ENCODE measurements around the gene C19orf12.
A peak's percentile ranks its signal among the peaks of the same experiment; 100 is the strongest.
"Not testable (repeated sequence)": the region's sequence is repeated elsewhere in the genome, so short reads cannot be mapped to it uniquely, and the experiment has no call there.

C19orf12 gene

GRCh38 chr19:29677001-29677817 is 37.9 kb downstream of the C19orf12 start:
- DNase-seq = no peak

GRCh38 chr19:29676586-29676985 is 38.5 kb downstream of the C19orf12 start:
- peak in 3 of 58 donors; percentile 18 to 26 (median 19) for DNase-seq

DNA sequence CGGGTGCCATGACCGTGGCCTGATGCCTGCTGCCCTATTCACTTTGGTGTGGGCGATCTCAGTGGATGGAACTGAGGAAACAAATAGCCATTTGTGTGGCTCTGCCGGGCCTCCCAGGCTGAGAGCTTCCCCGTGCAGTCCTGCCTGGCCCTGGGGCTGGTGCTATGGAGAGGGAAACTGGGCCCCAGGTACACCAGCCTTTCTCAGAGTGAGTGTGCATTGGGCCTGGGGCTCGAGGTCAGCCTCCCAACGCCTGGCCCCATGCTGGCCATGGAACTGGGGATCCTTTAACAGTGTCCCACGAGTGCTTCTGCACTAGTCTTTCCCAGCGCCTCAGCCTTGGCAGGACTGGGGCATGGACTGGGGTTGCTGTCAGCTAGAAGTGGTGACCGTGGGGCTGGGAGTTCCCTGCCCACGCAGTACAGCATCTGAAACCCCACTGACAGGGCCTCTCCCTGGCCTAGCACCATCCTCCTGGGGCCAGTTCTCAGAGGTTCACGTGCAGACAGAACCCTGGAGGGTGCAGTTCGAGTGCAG is 39.3 kb downstream of the C19orf12 start:
- peak in 44 of 58 donors; percentile 23 to 85 (median 62) for DNase-seq

DNA sequence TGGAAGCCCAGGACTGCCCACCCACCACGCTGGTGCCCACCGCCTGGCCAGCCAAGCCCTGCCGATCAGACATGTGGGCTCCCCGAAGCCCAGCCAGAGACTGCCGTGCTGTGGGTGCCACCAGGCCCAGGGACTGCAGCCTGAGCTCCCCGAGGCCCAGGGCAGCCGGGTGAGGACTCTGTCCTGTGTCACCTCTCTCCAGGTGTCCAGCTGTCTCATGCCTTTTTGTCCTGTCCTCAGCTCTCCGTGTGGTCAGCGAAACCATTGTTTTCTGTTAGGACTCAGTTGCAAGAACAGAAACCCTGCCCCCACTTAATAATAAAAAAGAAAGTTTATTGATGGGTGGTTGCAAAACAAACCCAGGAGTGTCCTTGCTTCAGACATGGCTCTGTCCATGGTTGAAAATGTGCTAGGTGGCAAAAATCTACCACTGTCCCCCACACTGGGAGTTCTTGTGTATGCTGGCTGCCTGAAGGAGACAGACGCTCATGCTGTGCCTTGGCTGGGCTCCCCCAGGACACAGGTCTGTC is 39.9 kb downstream of the C19orf12 start:
- DNase-seq = peak in 1 of 58 donors; percentile 18

GRCh38 chr19:29674374-29675119 is 40.5 kb downstream of the C19orf12 start:
- DNase-seq = no peak

DNA sequence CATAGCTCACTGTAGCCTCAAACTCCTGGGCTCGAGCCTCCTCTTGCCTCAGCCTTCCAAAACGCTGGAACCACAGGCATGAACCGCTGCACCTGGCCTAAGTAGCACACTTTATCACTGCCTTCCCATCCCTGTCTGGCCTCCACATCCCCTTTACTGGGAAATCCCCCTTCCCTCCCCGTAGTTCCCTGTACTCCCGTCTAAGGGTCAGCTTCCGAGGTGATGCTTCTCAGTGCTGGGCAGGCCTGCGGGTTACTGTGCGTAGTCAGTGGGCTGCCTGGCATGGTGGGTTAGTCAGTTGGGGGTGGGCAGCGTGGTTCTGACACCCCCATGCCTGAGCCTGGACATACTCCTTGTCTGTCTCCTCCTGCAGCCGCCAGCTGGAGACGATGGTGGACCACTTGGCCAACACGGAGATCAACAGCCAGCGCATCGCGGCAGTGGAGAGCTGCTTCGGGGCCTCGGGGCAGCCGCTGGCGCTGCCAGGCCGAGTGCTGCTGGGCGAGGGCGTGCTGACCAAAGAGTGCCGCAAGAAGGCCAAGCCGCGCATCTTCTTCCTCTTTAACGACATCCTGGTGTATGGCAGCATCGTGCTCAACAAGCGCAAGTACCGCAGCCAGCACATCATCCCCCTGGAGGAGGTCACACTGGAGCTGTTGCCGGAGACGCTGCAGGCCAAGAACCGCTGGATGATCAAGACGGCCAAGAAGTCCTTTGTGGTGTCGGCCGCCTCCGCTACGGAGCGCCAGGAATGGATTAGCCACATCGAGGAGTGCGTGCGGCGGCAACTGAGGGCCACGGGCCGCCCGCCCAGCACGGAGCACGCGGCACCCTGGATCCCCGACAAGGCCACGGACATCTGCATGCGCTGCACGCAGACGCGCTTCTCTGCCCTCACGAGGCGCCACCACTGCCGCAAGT is 41.4 kb downstream of the C19orf12 start:
- no peak for DNase-seq

- no peak for DNase-seq
These were observed 42.1 kb downstream of the C19orf12 start for GRCh38 chr19:29672933-29673336.

GRCh38 chr19:29672319-29672932 is 42.6 kb downstream of the C19orf12 start:
- no peak for DNase-seq

DNA sequence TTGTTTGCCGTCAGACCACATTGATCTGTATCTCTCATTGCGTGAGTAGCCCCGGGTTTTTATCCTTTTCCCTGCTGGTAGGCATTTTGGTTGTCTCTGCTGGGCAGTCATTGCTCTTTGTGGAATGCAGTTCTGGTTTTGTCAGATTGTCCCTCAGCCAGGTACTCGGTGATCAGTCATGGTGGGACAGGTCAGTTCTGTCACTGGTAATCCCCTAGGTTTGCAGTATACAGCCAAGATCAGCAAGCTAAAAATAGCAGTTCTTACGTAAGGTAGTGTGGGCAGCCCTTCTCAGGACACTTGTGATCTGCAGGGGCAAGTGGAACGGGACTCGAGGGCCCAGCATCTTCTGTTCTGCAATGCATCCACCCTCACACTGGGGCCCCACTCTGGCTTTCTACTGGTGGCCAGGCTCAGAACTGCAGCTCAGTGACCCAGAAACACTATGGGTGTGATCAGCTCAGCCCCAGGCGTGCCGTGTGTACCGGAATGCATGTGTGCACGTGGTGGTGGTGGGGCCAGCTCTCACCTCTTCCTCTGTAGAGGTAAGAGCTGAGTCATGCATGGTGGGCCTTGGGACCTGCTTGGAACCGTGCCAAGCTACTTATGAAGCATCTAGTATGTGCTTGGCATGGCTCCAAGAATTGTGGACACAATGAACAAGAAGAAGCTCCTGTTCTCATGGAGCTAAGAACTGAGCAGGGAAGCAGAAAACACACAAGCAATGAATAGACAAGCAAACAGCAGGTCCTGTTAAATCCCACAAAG is 43.5 kb downstream of the C19orf12 start:
- DNase-seq = peak in 1 of 58 donors; percentile 53

DNA sequence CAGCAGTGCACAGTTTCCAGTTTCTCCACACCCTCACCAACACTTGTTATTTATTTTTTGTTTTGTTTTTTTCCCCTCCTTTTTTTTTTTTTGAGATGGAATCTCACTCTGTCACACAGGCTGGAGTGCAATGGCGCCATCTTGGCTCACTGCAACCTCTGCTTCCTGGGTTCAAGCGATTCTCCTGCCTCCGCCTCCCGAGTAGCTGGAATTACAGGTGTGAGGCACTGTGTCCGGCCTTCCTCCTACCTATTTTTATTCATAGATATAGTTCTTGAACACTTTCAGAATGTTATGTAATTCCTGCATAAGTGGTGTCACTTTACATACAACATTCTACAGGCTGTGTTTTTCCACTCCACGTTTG is 44.1 kb downstream of the C19orf12 start:
- not testable (repeated sequence) for DNase-seq

DNA sequence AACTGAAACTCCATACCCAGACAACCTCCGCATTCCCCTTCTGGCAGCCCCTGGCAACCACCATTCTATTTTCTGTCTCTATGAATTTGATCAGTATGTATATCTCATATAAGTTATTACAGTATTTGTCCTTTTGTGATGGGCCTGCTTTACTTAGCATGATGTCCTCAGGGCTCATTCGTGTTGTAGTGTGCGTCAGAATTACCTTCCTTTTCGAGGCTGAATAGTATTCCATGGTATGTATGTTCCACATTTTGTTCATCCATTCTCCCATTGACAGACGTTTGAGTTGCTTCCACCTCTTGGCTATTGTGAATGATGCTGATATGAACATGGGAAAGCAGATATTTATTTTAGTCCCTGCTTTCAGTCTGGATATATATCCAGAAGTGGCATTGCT is 44.8 kb downstream of the C19orf12 start:
- no peak for DNase-seq

GRCh38 chr19:29668746-29669609 is 46.1 kb downstream of the C19orf12 start:
- DNase-seq = no peak

DNA sequence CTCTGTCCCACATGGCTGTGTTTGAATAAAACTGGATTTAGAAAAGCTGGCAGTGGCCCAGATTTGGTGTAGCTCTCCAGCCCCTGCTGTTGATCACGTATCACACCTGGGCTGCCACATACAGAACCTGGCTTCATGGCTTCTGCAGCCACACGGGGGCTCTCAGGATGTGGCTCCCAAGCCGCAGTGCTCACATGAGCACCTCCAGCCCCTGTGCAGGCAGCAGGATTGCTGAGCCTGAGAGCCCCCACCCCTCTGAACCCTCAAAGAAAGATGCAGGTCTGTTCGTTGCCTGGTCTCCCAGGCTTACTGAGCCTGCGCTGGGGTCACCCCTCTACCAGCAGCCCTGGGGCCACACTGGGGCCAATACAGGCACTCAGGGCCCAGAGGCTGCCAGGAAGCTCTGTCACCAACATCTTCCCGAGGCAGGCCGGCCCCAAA is 47.1 kb downstream of the C19orf12 start:
- DNase-seq = no peak

DNA sequence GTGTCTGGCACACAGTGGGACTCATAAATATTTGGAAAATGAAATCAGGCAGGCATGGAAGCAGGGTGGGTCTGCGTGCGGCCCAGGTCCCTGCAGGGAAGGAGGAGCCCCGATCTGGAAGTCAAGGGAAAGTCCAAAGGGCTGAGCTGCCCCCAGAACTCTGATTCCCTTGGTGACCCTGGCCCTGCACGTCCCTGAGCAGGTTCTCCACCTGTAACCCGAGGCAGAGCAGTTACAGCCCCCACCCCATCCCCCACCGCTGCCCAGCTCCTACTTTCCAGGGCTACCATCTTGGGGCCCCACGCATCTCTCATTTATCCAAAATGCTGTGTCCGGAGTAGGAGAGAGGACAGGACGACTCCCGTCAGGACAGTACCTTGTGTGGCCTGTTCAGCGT is 47.7 kb downstream of the C19orf12 start:
- no peak for DNase-seq

DNA sequence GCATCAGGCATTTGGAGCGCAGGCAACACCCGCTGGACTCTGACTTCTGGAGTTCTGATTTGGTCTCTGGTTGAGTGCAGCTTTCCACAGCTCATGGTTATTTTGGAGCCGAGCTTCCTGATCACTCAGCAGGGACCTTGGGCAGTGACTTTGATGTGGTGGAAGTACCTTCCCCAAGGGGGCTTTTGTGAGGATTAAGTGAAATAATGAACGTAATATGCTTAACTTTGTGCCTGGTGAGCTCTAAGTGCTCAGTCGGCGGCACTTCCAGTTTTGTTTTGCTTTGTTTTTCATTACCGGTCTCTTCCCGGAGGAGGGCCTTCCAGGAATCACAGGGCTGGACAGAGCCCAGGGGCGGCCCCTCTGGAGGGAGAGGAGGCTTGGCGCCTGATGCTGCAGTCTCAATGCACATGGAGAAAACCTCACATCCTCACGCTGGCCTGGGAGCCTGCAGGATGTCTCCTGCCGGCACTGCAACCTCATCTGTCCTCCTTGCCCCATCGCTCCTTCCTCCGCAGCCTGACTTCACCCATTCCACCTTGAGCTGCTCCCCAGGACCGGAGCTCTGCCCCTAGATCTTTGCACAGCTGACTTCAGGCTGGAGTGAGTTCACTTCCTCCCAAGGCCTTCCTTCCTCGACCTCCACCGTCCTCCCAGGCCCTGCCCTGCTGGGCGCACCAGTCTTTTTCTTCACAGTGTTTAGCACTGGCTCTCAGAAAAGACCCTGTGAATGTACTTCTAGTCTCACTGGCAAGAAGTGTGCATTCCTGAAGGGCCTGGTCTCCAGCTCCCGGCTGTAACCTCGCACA is 48.3 kb downstream of the C19orf12 start:
- DNase-seq = peak in 8 of 58 donors; percentile 12 to 61 (median 37)

DNA sequence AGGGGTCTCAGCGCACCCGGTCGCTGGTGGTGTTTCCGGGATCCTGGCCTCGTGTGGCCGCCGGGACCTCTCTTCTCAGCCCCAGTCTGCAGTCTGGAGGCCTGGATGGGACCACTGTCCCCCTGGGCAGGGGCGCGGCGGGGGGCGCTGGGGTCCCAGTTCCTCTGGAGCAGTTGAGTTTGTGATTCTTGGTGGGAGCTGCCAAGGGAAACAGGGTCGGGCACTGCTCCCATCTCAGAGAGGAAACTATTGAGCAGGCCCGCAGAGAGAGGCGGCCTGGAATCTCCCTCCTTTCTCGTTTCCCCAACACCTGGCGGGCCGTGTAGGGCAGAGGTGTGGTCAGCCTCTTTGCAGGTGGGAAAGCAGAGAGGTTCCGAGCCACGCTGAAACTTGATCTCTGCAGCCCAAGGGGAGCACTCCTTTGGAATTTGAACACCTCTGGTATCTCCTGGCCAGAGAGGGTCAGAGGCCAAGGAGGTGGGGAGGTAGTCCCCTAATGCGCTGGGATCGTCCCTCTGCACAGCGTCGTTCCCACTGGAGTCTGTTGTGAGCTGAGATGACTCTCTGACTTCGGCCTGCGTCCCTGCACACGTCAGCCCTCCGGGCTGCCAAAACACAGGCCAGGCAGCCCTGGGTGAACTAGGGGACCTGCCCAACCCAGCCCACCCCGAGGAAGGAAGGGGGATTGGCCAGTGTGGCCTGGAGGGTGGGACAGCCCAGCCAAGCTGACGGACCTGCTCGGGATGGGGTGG is 49.1 kb downstream of the C19orf12 start:
- peak in 1 of 58 donors; percentile 28 for DNase-seq
